HuH-7 (cell line): Measurements from ENCODE around the gene SESN2.

Source experiments
- DNase-seq: peaks from one replicate; pipeline ENCODE4 v3.0.0; 2011; ENCODE audit warnings: low spot score

SESN2 gene

DNA sequence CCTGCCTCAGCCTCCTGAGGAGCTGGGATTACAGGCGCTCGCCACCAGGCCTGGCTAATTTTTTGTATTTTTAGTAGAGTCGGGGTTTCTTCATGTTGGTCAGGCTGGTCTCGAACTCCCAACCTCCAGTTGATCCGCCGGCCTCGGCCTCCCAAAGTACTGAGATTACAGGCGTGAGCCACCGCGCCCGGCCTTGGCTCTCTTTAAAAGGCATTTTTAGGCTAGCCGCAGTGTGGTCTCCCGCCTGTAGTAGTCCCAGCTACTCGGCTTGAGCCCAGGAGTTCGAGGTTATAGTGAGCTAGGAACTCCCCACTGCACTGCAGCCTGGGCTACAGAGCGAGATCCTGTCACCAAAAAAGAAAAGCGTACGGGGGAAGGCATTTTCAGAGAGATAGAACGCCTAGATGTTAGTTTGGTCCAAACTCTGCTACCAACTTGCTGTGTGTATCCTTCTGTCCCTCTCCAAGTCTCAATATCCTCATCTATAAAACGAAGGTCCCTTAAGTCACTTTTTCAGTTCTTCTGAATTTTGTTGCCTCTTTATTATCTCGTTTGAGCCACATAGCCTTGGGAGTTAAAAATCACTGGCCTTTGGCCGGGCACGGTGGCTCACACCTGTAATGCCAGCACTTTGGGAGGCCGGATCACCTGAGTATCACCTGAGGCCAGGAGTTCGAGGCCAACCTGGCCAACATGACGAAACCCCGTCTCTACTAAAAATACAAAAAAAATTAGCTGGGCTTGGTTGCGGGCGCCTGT, 70.3 kb downstream of the SESN2 start:
- DNase-seq: no peak
